HCT116 (cell line): ENCODE results near the gene MTFP1. TPM values are rescaled to one million over a fixed set of nuclear protein-coding genes. Genes with fewer than 3 reads are reported as not detected.

Experiments used
- ATAC-seq: fragments of 200-7000 bp; cut with Tn5 transposase; 2 replicates; pipeline ENCODE4 v1.9.1; 2020; ENCODE audit warnings: mild to moderate bottlenecking, moderate library complexity
- BruUV-seq: library from RNA; stranded (reverse); fragments of 400-500 nt; replicated peaks from 2 replicates; lab custom pipeline; 2021; lab: Mats Ljungman, UMichigan
- CTCF ChIA-PET: fragments of 300-600 bp; sonication (Branson Sonifier 250); formaldehyde crosslinking; loops from one replicate; lab custom pipeline; 2021; ENCODE audit warnings: antibody characterized with exemption; lab: Charles Lee
- POLR2A ChIA-PET: fragments of 300-600, 350-600 bp; sonication (Branson Sonifier 250); formaldehyde crosslinking; loops from one replicate; lab custom pipeline; 2021; ENCODE audit warnings: antibody characterized with exemption; lab: Charles Lee
- RAD21 ChIA-PET, 2 experiments: fragments of 300-600 bp; sonication (Branson Sonifier 250); formaldehyde crosslinking; loops; one replicate each; lab custom pipeline; 2023; ENCODE audit warnings: low total read pairs in 2 of 2; ENCODE audit not compliant: uncharacterized antibody in 2 of 2, unreplicated experiment in 2 of 2, low non-redundant PET in 1 of 2; lab: Charles Lee
- DNase-seq: peaks from one replicate; pipeline ENCODE4 v3.0.0-alpha.2; 2010; ENCODE audit warnings: low read depth, low spot score
- H2AFZ ChIP-seq: fragments of 200-600 bp; shearing (Covaris generic), sonication (generic); 2 replicates; pipeline ENCODE4 v1.6.1; 2017; ENCODE audit warnings: low read depth, mixed run types, mixed read lengths, antibody characterized with exemption, low read length; ENCODE audit not compliant: poor library complexity, severe bottlenecking
- H3K27ac ChIP-seq: 2 replicates; pipeline ENCODE4 v1.5.1; 2012; ENCODE audit warnings: low read depth, low read length
- H3K27me3 ChIP-seq: fragments of 200-600 bp; sonication (generic); 2 replicates; pipeline ENCODE4 v1.6.1; 2016; ENCODE audit warnings: mixed run types, low read length, mixed read lengths; ENCODE audit not compliant: insufficient read depth
- H3K36me3 ChIP-seq, 2 experiments: fragments of 200-500 bp in 1 of 2; fragments of 200-600 bp in 1 of 2; sonication (Bioruptor generic) in 1 of 2; sonication (generic) in 1 of 2; 2 replicates each; pipeline versions ENCODE4 v1.5.1 to v1.6.1; 2014 to 2016; ENCODE audit warnings: low read length in 2 of 2, inconsistent platforms in 1 of 2, mixed read lengths in 1 of 2, mixed run types in 1 of 2; ENCODE audit not compliant: insufficient read depth in 2 of 2, control insufficient read depth in 1 of 2
- H3K4me1 ChIP-seq, 2 experiments: fragments of 200-600 bp in 1 of 2; sonication (generic) in 1 of 2; 2 replicates each; pipeline versions ENCODE4 v1.5.1 to v1.6.1; 2012 to 2017; ENCODE audit warnings: low read length in 2 of 2, inconsistent platforms in 1 of 2, mild to moderate bottlenecking in 1 of 2, mixed read lengths in 1 of 2, mixed run types in 1 of 2, moderate library complexity in 1 of 2; ENCODE audit not compliant: insufficient read depth in 2 of 2, control insufficient read depth in 1 of 2
- H3K4me2 ChIP-seq: fragments of 200-600 bp; sonication (generic); 2 replicates; pipeline ENCODE4 v1.6.1; 2017; ENCODE audit warnings: mixed run types, low read length, mixed read lengths
- H3K4me3 ChIP-seq, 2 experiments: fragments of 200-600 bp in 1 of 2; sonication (generic) in 1 of 2; replicated peaks in 1 of 2; 2 replicates each; pipeline ENCODE4 v1.5.1; 2011 to 2016; ENCODE audit warnings: low read length in 2 of 2, control low read depth in 1 of 2, low read depth in 1 of 2, mild to moderate bottlenecking in 1 of 2, mixed read lengths in 1 of 2, mixed run types in 1 of 2
- H3K79me2 ChIP-seq: fragments of 200-600 bp; sonication (generic); 2 replicates; pipeline ENCODE4 v1.6.1; 2017; ENCODE audit warnings: mild to moderate bottlenecking, mixed run types, low read length, moderate library complexity, mixed read lengths; ENCODE audit not compliant: insufficient read depth
- H3K9ac ChIP-seq: fragments of 200-600 bp; sonication (generic); 2 replicates; pipeline ENCODE4 v1.6.1; 2016; ENCODE audit warnings: low read length, mixed read lengths
- H3K9me2 ChIP-seq: fragments of 200-600 bp; sonication (generic), shearing (Covaris generic); 2 replicates; pipeline ENCODE4 v1.6.1; 2017; ENCODE audit warnings: mixed run types, mild to moderate bottlenecking, moderate library complexity; ENCODE audit not compliant: insufficient read depth
- H3K9me3 ChIP-seq, 2 experiments: fragments of 200-500 bp in 1 of 2; fragments of 200-600 bp in 1 of 2; sonication (Bioruptor generic) in 1 of 2; sonication (generic) in 1 of 2; 2 replicates each; pipeline ENCODE4 v1.6.1; 2014 to 2017; ENCODE audit warnings: low read length in 2 of 2, mixed read lengths in 2 of 2, inconsistent platforms in 1 of 2, low read depth in 1 of 2, mild to moderate bottlenecking in 1 of 2, mixed run types in 1 of 2, moderate library complexity in 1 of 2; ENCODE audit not compliant: control insufficient read depth in 1 of 2, insufficient read depth in 1 of 2
- H4K20me1 ChIP-seq: fragments of 200-600 bp; sonication (generic), shearing (Covaris generic); 2 replicates; pipeline ENCODE4 v1.6.1; 2017; ENCODE audit warnings: mixed run types, mild to moderate bottlenecking, moderate library complexity; ENCODE audit not compliant: insufficient read depth
- FOSL1 ChIP-seq: IDR thresholded peaks from 2 replicates; pipeline ENCODE4 v1.6.1; 2012; ENCODE audit warnings: low read depth
- YY1 ChIP-seq: IDR thresholded peaks from 2 replicates; pipeline ENCODE4 v1.6.1; 2011; ENCODE audit warnings: low read length, low read depth, moderate library complexity, mild to moderate bottlenecking; ENCODE audit not compliant: insufficient replicate concordance; ENCODE audit errors: extremely low read depth
- ZBTB33 ChIP-seq: IDR thresholded peaks from 2 replicates; pipeline ENCODE4 v1.6.1; 2011; ENCODE audit warnings: mild to moderate bottlenecking, low read length, moderate library complexity; ENCODE audit not compliant: insufficient replicate concordance; ENCODE audit errors: extremely low read depth
- ZFX ChIP-seq: fragments of 450-650 bp; IDR thresholded peaks from 2 replicates; pipeline ENCODE4 v1.6.1; 2017
- intact Hi-C: fragments of 100-400 bp; cut with micrococcal nuclease; formaldehyde crosslinking; loops from 2 replicates; pipeline ENCODE4 v1.10.0; 2022
- total RNA-seq: library from RNA; stranded (reverse); gene quantifications from one replicate; pipeline ENCODE4 v1.2.1, GENCODE V29; 2021; ENCODE audit not compliant: unreplicated experiment
- TF ChIP-seq, protein P1 (sequence below): IDR thresholded peaks from 2 replicates; pipeline ENCODE4 v1.6.1; 2012
- TF ChIP-seq, protein P2 (sequence below), 3 experiments: fragments of 200-600 bp in 1 of 3; sonication (generic) in 1 of 3; IDR thresholded peaks in 2 of 3; conservative IDR thresholded peaks in 1 of 3; 2 replicates each; pipeline ENCODE4 v1.5.1; 2012 to 2017; ENCODE audit warnings: low read depth in 2 of 3, low read length in 2 of 3, antibody characterized with exemption in 1 of 3, borderline replicate concordance in 1 of 3, control low read depth in 1 of 3, mild to moderate bottlenecking in 1 of 3, mixed read lengths in 1 of 3, mixed run types in 1 of 3, moderate library complexity in 1 of 3; ENCODE audit not compliant: insufficient read depth in 1 of 3

The MTFP1 gene
- total RNA-seq, 1 experiment from 2014 or later: 36.1 TPM

DNA sequence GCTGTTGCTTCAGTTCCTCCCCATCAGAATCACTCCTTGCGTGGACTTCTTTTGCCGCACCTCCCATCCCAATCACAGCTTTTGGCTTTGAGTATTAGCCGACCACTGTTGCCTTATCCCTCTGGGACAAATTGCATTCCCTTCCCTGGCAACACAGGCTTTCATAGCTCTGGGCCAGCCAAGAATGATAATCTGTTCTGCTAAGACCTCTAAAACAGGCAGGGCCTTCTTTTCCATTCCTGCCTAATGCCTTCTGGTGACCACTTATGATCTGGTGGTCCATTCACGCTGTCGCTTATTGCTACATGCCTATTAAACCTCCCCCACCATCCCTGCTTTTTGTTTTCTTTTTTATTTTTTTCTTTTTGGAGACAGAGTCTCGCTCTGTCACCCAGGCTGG, 19.2 kb upstream of the MTFP1 start:
- Histone ChIP-seq H3K27me3 (no peaks in the 10 kb centered on the region), H3K9me3 (no peaks in the 10 kb centered on the region), H3K4me3 (no peak overlapping the region), H4K20me1 (no peaks in the 10 kb centered on the region), H3K4me1 (peaks cover 13 to 43% of the 10 kb centered on the region in 2 experiments), H3K36me3 (peaks cover 27 to 40% of the 10 kb centered on the region in 2 experiments; a peak in 3 of 4 replicates), H2AFZ (no peak overlapping the region), H3K79me2 (peaks cover 20% of the 10 kb centered on the region), H3K9me2 (no peaks in the 10 kb centered on the region), H3K27ac (no peak overlapping the region), H3K9ac (no peak overlapping the region), H3K4me2 (no peak overlapping the region)
- DNase-seq (no peak), ATAC-seq (no peak)
- TF ChIP-seq, protein P1, sequence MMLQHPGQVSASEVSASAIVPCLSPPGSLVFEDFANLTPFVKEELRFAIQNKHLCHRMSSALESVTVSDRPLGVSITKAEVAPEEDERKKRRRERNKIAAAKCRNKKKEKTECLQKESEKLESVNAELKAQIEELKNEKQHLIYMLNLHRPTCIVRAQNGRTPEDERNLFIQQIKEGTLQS: no peak
- TF ChIP-seq, protein P2, sequence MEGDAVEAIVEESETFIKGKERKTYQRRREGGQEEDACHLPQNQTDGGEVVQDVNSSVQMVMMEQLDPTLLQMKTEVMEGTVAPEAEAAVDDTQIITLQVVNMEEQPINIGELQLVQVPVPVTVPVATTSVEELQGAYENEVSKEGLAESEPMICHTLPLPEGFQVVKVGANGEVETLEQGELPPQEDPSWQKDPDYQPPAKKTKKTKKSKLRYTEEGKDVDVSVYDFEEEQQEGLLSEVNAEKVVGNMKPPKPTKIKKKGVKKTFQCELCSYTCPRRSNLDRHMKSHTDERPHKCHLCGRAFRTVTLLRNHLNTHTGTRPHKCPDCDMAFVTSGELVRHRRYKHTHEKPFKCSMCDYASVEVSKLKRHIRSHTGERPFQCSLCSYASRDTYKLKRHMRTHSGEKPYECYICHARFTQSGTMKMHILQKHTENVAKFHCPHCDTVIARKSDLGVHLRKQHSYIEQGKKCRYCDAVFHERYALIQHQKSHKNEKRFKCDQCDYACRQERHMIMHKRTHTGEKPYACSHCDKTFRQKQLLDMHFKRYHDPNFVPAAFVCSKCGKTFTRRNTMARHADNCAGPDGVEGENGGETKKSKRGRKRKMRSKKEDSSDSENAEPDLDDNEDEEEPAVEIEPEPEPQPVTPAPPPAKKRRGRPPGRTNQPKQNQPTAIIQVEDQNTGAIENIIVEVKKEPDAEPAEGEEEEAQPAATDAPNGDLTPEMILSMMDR (IDR thresholded peaks at IDR 0.05 in 2 of 3, conservative IDR thresholded peaks at IDR 0.05 in 1 of 3; ENCODE audit: borderline replicate concordance in 1 of 3, insufficient read depth in 1 of 3, low read depth in 2 of 3, low read length in 2 of 3): no peak
- no peak for TF ChIP-seq ZFX
- TF ChIP-seq FOSL1: no peak
- TF ChIP-seq ZBTB33: no peak
- TF ChIP-seq YY1: no peak
- BruUV-seq: no TSS peak
- intact Hi-C loops: no loop called here
- ChIA-PET POLR2A (interaction anchor here (1.3 to 2.0 kb wide), 2 partner anchors 9 to 17 kb away, joined by 5 to 10 read pairs; partner anchors contain the start of gene SEC14L2), CTCF (interaction anchor here (1.0 kb wide), 1 partner anchor 19 kb away, joined by 3 read pairs; the partner anchor contains the start of gene MTFP1), RAD21 (no interaction called here)
